ENCODE measurements around the gene CHST11.

DNA sequence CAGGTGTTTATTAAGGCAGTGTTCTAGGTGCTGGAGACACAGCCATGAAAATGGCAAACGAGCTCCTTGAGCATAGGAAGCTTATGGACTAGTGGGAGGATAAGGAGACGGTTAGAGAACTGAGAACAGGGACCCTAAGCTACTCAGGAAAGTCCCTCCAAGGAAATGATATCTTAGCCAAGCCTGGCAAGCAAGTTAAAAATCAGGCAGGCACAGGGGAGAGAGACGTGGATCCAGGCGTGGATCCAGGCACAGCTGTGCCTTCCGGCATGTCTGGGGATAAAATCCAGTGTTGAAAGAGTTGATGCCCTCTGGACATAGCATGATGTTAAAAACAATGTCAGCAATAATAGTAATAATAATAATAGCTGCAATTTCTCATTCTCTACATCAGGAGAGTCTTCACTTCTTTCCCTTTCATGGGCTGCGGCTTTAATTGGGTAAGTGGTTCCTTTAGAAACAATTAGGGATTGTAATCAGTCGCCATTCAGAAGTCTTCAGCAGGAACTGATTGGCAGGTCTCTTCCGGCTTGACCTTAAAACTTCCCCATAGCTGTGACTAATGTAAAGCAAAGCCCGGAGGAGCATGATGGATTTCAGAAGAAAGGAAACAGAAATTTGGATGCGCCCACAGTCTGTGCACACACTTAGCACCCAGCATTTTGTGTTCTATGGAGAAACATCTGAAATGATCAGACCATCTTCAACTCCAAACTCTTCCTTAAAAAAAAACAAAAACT, 271.1 kb downstream of the CHST11 start:
- TF ChIP-seq ZNF274 (IDR thresholded peaks at IDR 0.05; ENCODE audit: low read depth, low read length) (no peak), SUZ12 (IDR thresholded peaks at IDR 0.05; ENCODE audit: extremely low read depth, insufficient read depth, insufficient read length) (no peak), YY1 (IDR thresholded peaks at IDR 0.05; ENCODE audit: insufficient read depth, insufficient read length) (no peak)

Data from NT2/D1 (cell line).